IPS-11a (cell line): Measurements from ENCODE around the gene MID1.

Experiments used
- H3K4me3 ChIP-seq: one replicate; pipeline ENCODE4 v1.5.1; 2013; ENCODE audit warnings: low read depth, low read length, control low read depth

The MID1 gene

DNA sequence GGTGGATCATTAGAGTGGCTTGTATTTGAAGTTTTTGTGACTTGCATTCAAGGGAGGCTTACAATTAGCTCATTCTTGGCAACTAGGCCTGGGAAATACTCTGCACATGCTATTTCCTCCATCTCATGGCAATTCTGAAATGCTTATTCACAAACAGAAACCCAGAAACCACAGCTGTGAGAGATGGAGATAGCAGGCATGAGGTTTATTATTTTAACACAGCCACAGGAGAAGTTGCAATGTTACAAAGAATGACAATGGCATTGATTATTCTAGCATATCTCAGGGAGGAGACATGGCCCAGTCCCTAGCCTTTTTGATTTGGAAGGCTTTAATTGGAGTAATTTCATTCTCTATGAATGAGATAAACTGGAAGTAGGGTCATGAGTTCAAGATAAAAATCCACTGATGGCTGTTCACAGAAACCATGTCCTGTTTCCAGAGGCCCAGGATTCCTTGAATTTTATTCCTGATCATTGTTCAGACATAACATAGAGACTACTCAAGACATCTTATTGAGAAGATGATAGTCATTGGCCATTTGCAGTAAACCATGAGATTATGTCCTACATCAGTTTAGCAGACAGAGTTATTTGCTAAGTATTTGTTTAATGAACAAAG lies 123.9 kb downstream of the MID1 start:
- H3K4me3 ChIP-seq = no peak overlapping the region

GRCh38 chrX:10495677-10496076 lies 124.7 kb downstream of the MID1 start:
- no peak overlapping the region for H3K4me3 ChIP-seq

GRCh38 chrX:10492250-10492649 lies 128.1 kb downstream of the MID1 start:
- H3K4me3 ChIP-seq = no peak overlapping the region

DNA sequence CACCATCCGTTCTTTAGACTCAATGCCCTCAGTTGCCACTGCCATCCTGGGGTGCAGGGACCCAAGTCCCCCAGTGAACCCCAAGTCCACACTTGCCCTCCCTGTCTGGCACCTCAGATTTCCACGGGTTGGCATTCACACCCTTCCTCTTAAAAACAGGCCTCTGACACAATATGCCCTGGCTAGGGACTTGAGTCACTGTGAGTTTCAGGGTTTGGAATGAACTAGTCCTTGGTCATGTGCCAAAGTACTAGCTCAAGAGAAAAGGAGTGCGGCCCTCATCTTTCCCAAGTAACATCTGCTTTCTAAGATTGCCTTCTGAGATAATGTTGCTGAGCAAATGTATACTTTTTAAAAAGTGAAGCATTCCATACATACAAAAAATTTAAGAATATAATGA lies 134.0 kb downstream of the MID1 start:
- no peak overlapping the region for H3K4me3 ChIP-seq

- no peak overlapping the region for H3K4me3 ChIP-seq
Measured at GRCh38 chrX:10485326-10485725, 135.1 kb downstream of the MID1 start.

DNA sequence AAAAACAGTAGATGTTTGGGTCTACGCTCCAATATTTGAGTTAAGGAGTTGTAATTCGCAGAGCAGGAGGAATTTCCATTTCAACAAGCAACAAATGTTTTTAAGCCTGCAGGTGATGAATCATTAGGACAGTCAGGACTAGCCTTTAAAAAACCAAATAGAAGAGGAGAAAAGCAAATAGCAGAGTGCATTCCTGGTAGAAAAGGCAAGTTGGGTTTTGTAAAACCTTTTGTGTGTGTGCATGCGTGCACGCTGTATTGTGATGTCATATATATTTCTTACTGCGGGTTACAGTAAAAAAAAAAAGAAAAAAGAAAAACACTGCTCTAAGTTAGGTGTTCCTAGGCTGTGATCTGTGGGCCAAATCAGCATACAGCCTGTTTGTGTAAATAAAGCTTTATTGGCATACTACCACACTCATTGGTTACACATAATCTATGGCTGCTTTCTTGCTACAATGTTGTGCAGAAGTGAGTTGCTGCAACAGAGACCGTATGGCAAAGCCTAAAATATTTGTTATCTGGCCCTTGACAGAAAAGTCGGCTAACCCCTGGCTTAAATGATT lies 135.6 kb downstream of the MID1 start:
- no peak overlapping the region for H3K4me3 ChIP-seq

- no peak overlapping the region for H3K4me3 ChIP-seq
Measured at GRCh38 chrX:10483191-10483831, 137.1 kb downstream of the MID1 start.

GRCh38 chrX:10482708-10483107 lies 137.7 kb downstream of the MID1 start:
- H3K4me3 ChIP-seq = no peak overlapping the region

DNA sequence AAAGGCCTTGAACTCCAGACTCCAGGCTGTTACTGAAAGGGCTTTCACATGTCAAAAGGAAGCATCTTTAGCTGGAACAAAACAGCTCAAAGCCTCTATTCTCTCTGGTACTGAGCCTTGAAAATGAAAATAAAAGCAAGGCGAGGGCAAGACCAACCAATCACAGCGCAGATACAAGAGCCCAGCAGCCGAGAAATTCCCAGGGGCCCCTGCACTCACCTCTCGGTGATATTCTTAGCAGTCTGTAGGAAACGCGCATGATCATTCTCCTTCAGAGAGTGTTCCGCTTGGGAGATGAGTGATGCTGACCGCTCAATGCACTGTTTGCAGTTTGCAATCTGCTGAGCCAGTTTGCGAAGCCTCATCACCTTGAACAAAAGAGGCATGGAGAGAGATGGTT lies 138.1 kb downstream of the MID1 start:
- no peak overlapping the region for H3K4me3 ChIP-seq

GRCh38 chrX:10480861-10481260 lies 139.5 kb downstream of the MID1 start:
- H3K4me3 ChIP-seq = no peak overlapping the region

DNA sequence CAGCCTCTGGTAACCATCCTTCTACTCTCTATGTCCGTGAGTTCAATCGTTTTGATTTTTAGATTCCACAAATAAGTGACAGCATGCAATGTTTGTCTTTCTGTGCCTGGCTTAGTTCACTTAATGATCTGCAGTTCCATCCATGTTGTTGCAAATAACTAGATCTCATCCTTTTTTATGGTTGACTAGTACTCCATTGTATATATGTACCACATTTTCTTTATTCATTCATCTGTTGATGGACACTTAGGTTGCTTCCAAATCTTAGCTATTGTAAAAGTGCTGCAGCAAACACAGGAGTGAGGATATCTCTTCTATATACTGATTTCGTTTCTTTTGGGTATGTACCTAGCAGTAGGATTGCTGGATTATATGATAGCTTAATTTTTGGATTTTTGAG lies 140.9 kb downstream of the MID1 start:
- no peak overlapping the region for H3K4me3 ChIP-seq

DNA sequence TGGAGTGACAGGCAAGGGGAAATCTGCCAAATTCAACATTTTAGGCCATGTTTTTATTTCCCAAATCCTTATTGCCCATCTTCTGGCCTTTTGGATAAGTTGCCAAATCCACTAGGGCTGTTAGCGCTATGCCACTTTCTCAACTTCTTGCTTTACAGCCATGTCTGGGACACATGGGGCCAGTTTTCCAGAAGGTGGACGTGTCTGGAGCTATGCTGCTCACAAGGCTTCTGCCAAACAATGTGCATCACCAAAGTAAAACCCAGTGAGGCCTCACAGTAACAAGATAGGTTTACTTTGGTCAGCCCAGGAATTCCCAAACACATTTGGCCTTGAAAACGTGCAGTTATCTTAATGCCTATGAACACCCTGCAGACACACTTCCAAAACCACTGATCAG lies 142.9 kb downstream of the MID1 start:
- H3K4me3 ChIP-seq = no peak overlapping the region

DNA sequence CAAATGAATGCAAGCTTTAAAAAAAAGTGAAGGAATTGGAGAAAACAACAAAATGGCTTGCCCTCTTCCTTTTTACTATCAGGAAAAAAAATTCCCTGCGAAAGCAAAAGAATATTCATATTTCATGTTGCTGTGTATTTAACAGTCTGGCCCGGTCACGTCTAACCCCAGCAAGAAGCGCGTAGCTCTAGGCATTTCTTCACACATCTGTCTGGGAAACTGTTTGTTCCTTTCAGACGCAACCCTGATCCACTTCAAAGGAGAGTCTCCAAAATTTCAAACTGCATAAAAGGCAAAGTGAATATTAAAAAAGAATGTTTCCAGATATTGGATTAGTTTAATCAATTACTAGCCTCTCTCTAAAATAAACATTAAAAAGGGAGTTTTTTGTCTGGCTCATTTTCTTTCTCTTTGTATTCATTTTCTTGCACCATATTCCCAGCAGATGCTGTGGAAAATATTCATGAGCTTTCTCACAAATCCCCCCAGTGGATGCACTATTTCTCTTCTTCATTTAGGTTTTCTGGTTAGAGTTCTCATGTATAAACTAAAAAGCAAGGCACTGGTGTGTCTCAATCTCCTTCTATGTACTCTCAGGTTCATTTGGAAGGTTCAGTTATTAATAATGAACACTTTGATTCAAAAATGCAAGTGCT lies 145.3 kb downstream of the MID1 start:
- H3K4me3 ChIP-seq = no peak overlapping the region

DNA sequence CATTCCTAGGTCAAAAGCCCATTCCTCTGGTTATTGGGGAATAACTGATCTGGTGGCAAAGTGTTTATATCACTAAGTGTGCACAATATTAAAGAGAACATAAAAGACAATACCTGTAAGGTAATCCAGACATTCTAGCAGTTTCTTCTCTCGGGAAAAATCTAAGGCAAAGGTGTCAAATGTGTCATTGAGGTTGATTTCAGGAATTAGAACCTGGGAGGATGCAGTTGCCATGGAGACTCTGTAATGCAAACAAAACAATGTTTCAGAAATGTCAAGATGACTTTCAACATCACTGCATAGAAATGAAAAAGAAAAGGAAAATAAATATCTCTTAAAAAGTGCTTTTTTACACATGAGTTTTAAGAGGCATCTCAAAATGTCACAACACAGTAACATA lies 145.9 kb downstream of the MID1 start:
- no peak overlapping the region for H3K4me3 ChIP-seq

DNA sequence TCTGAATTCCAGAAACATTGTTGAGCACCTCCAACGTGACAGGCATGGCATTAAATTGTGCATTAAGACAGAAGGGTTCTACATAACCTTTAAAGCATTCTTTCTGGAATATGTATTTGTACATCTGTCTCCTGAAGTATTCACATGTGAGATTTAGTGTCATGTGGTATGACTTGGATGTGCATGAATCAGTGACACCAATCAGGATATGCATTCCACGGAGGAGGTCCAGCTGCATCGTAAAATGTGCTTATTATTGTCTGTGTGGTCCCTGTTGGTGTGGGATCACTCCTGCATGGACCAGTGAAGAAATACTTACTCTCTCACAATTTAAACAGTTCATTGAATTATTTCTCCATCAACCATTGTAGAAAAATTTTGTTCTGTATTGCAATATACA lies 149.0 kb downstream of the MID1 start:
- H3K4me3 ChIP-seq = no peak overlapping the region

DNA sequence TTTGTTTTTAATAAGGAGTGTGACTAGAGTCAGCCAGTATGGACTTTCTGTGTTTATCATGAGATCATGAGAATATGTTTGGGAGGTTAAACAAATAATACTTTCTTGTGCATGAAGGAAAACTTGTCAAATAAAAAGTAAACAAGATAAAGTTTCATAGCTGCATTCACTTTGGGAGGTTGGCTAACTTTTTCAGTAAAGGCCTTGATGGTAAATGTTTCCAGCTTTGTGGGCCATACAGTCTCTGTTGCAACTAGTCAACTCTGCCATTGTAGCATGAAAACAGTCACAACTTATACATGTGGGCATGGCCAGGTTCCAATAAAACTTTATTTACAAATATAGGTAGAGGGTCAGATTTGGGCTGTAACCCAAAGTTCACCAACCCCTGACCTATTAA lies 150.4 kb downstream of the MID1 start:
- no peak overlapping the region for H3K4me3 ChIP-seq

DNA sequence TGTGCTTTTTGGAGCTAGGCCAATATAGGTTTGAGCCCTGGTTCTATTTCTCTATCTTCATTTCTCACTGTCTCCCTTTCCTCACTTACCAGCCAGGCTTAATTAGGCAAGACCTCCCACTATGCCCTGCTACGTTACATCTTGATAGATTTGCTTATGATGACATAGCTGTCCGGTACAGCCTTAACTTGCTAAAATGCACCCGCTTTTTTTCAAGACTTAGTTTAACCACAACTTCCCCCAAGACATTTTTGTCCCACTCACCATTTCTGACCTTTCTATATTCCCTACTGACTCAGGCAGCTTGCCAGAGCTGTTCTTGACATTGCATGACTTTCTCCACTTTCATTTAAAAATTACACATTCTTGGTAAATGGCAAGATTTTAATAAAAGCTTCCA lies 152.6 kb downstream of the MID1 start:
- H3K4me3 ChIP-seq = no peak overlapping the region

GRCh38 chrX:10465254-10465653 lies 155.1 kb downstream of the MID1 start:
- no peak overlapping the region for H3K4me3 ChIP-seq

GRCh38 chrX:10457092-10457491 lies 163.3 kb downstream of the MID1 start:
- H3K4me3 ChIP-seq = no peak overlapping the region

- no peak overlapping the region for H3K4me3 ChIP-seq
Measured at GRCh38 chrX:10453945-10454344, 166.4 kb downstream of the MID1 start.

GRCh38 chrX:10450959-10451355 lies 169.4 kb downstream of the MID1 start:
- H3K4me3 ChIP-seq = no peak overlapping the region

GRCh38 chrX:10450229-10450958 lies 170.0 kb downstream of the MID1 start:
- no peak overlapping the region for H3K4me3 ChIP-seq
